Keratinocyte (primary cell): ENCODE data around the gene KIZ. TPM values are rescaled to one million over a fixed set of nuclear protein-coding genes. Genes with fewer than 3 reads are reported as not detected.

ENCODE experiments used
- DNase-seq: peaks from one replicate; pipeline ENCODE4 v3.0.0-alpha.2; 2011; ENCODE audit warnings: low read depth, missing footprints, low spot score
- FAIRE-seq: peaks from 2 replicates; lab custom pipeline; 2011; peaks lifted over from hg19 to GRCh38; lab: Jason Lieb, UNC
- H2AFZ ChIP-seq: 2 replicates; pipeline ENCODE4 v1.6.0; 2012; ENCODE audit warnings: low read length, control low read depth, inconsistent platforms; ENCODE audit not compliant: control insufficient read depth
- H3K27ac ChIP-seq: 2 replicates; pipeline ENCODE4 v1.5.1; 2011; ENCODE audit warnings: low read length; ENCODE audit not compliant: control insufficient read depth, insufficient read depth
- H3K27me3 ChIP-seq: 3 replicates; pipeline ENCODE4 v1.6.0; 2011; ENCODE audit warnings: low read length; ENCODE audit not compliant: control insufficient read depth, insufficient read depth; ENCODE audit errors: extremely low read depth
- H3K36me3 ChIP-seq, 2 experiments: 2 replicates in 1 of 2; 3 replicates in 1 of 2; pipeline ENCODE4 v1.5.1; 2011; ENCODE audit warnings: low read length in 2 of 2, mild to moderate bottlenecking in 1 of 2; ENCODE audit not compliant: control insufficient read depth in 2 of 2, insufficient read depth in 2 of 2; ENCODE audit errors: extremely low read depth in 1 of 2
- H3K4me1 ChIP-seq: 3 replicates; pipeline ENCODE4 v1.5.1; 2011; ENCODE audit warnings: low read length; ENCODE audit not compliant: control insufficient read depth, insufficient read depth; ENCODE audit errors: extremely low read depth
- H3K4me2 ChIP-seq: 3 replicates; pipeline ENCODE4 v1.6.0; 2011; ENCODE audit warnings: low read depth, low read length; ENCODE audit not compliant: control insufficient read depth, insufficient read depth; ENCODE audit errors: extremely low read depth
- H3K4me3 ChIP-seq, 3 experiments: fragments of 200-600 bp in 1 of 3; sonication (generic) in 1 of 3; 2 replicates in 2 of 3; 3 replicates in 1 of 3; pipeline ENCODE4 v1.5.1; 2011 to 2016; ENCODE audit warnings: low read length in 3 of 3, mild to moderate bottlenecking in 3 of 3, control low read depth in 2 of 3, inconsistent platforms in 1 of 3, low read depth in 1 of 3, mixed read lengths in 1 of 3, mixed run types in 1 of 3, moderate library complexity in 1 of 3; ENCODE audit not compliant: control insufficient read depth in 2 of 3, insufficient read depth in 2 of 3; ENCODE audit errors: extremely low read depth in 1 of 3
- H3K79me2 ChIP-seq: 2 replicates; pipeline ENCODE4 v1.6.0; 2012; ENCODE audit warnings: low read length; ENCODE audit not compliant: control insufficient read depth, insufficient read depth
- H3K9ac ChIP-seq: 3 replicates; pipeline ENCODE4 v1.6.0; 2011; ENCODE audit warnings: low read length; ENCODE audit not compliant: control insufficient read depth, insufficient read depth; ENCODE audit errors: extremely low read depth
- H3K9me1 ChIP-seq: 3 replicates; pipeline ENCODE4 v1.6.0; 2011; ENCODE audit warnings: low read length; ENCODE audit not compliant: control insufficient read depth, insufficient read depth; ENCODE audit errors: extremely low read depth
- H3K9me3 ChIP-seq: 2 replicates; pipeline ENCODE4 v1.5.1; 2012; ENCODE audit warnings: low read depth, low read length; ENCODE audit not compliant: control insufficient read depth
- H4K20me1 ChIP-seq: 3 replicates; pipeline ENCODE4 v1.6.0; 2011; ENCODE audit warnings: low read length; ENCODE audit not compliant: control insufficient read depth, insufficient read depth; ENCODE audit errors: extremely low read depth
- EZH2 ChIP-seq: IDR thresholded peaks from one replicate; pipeline ENCODE4 v1.6.1; 2012; ENCODE audit warnings: inconsistent platforms, mild to moderate bottlenecking, low read length, moderate library complexity
- dilution Hi-C: fragments of 300-500 bp; cut with MboI; formaldehyde crosslinking; loops from one replicate; pipeline ENCODE4 v1.7.0; 2020; ENCODE audit warnings: low sequenced_read_pairs; ENCODE audit not compliant: extremely low pct_ligation_motif_present
- polyA plus RNA-seq, 5 experiments: library from polyadenylated mRNA; depleted of rRNA in 3 of 5; stranded (reverse) in 3 of 5; stranded (forward) in 1 of 5; unstranded in 1 of 5; fragments of >200 nt; gene quantifications; 1 replicate in 1 of 5; 2 replicates in 3 of 5; 3 replicates in 1 of 5; pipeline versions ENCODE4 v1.2.1 to v1.2.3, GENCODE V29; 2011 to 2012; ENCODE audit warnings: missing spikeins in 2 of 5, low read depth in 1 of 5, low replicate concordance in 1 of 5
- TF ChIP-seq, protein P1 (sequence below), 3 experiments: IDR thresholded peaks in 1 of 3; conservative IDR thresholded peaks in 1 of 3; optimal IDR thresholded peaks in 1 of 3; 2 replicates in 2 of 3; 3 replicates in 1 of 3; pipeline versions ENCODE3 to v1.5.1; 2011; ENCODE audit warnings: low read length in 3 of 3, mild to moderate bottlenecking in 3 of 3, moderate library complexity in 2 of 3, control low read depth in 1 of 3, inconsistent platforms in 1 of 3; ENCODE audit not compliant: insufficient read depth in 2 of 3; ENCODE audit errors: extremely low read depth in 1 of 3

KIZ gene
- polyA plus RNA-seq, 1 donor (not counting 4 experiments of a cell fraction or from before 2014, with no cell fraction given) = 21.3 TPM

DNA sequence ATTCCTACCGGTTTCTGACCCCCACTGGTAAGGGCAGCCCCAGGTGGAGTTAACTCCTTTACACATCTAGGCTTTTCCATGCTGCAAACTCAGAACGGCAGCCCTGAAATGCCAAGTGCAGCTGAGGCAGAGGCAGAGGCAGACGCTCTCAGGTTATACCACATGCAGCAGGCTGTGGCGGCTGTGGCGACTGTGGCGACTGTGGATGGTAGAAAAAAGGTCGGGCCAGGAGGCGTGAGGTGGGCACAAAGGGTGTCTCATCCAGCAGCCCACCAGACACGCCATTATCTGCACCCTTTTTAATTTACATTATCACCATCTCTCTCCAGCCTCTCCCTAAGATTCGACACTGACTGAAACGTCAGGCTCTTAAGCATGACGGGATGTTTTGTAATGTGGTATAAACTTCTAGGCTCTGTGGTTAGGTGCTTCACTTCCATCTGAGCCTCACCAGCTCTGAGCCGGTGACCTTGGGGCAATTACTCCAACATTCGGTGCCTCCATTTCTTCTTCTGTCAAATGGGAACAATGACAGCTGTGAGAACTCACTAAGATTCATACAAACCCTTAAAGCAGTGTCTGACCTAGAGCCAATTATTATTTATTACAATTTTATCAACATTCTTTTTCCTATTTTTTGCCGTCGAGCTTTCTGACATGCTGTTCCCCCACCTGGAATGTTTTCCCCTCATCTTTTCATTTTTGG is 8.2 kb downstream of the KIZ start:
- dilution Hi-C loops = no loop called here
- no peak overlapping the region for H3K9ac ChIP-seq

DNA sequence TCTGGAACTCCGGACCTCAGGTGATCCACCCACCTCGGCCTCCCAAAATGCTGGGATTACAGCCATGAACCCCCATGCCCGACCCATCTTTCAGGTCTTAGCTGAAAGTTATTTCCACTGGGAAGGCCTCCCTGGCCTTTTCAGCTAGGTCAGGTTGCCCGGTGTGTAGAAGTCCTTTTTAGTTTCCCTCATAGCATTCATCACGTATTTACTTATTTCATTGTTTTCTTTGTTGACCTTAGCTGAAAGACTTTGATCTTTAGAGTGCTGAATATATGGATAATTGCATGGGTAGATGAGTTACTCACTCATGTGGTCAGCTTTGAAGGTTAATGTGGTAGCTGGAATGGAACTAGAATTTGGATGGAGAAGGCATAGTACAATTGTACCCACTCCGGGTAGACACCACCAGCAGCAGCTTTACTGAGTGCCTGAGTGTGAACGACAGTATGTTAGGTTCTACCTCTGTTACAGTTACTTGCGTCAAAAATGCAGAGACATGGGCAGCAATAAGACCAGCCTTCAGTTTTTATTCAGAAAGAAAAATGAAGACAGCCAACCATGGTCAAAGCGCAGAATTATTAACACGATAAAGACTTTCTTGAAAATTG is 9.1 kb downstream of the KIZ start:
- Histone ChIP-seq H3K79me2 (no peaks in the 10 kb centered on the region), H3K36me3 (no peaks in the 10 kb centered on the region), H2AFZ (no peak overlapping the region), H3K9me3 (no peaks in the 10 kb centered on the region), H3K27me3 (no peaks in the 10 kb centered on the region), H3K9me1 (no peaks in the 10 kb centered on the region), H3K9ac (no peak overlapping the region), H3K4me3 (no peak overlapping the region), H3K27ac (no peak overlapping the region), H3K4me1 (no peaks in the 10 kb centered on the region), H3K4me2 (no peak overlapping the region), H4K20me1 (no peaks in the 10 kb centered on the region)
- dilution Hi-C loops = no loop called here
- no peak for DNase-seq
- FAIRE-seq = no peak
- no peak for TF ChIP-seq EZH2
- TF ChIP-seq, protein P1, sequence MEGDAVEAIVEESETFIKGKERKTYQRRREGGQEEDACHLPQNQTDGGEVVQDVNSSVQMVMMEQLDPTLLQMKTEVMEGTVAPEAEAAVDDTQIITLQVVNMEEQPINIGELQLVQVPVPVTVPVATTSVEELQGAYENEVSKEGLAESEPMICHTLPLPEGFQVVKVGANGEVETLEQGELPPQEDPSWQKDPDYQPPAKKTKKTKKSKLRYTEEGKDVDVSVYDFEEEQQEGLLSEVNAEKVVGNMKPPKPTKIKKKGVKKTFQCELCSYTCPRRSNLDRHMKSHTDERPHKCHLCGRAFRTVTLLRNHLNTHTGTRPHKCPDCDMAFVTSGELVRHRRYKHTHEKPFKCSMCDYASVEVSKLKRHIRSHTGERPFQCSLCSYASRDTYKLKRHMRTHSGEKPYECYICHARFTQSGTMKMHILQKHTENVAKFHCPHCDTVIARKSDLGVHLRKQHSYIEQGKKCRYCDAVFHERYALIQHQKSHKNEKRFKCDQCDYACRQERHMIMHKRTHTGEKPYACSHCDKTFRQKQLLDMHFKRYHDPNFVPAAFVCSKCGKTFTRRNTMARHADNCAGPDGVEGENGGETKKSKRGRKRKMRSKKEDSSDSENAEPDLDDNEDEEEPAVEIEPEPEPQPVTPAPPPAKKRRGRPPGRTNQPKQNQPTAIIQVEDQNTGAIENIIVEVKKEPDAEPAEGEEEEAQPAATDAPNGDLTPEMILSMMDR (optimal IDR thresholded peaks at IDR 0.05 in 1 of 3, IDR thresholded peaks at IDR 0.05 in 1 of 3, conservative IDR thresholded peaks at IDR 0.05 in 1 of 3; ENCODE audit: extremely low read depth in 1 of 3, insufficient read depth in 2 of 3, low read length in 3 of 3) = no peak

More for the DNA sequence above, 8.2 kb downstream of the KIZ start:
- Histone ChIP-seq H3K36me3 (no peaks in the 10 kb centered on the region), H3K79me2 (no peaks in the 10 kb centered on the region), H3K4me1 (no peaks in the 10 kb centered on the region), H2AFZ (no peak overlapping the region), H3K9me1 (no peaks in the 10 kb centered on the region), H4K20me1 (no peaks in the 10 kb centered on the region), H3K27ac (no peak overlapping the region), H3K4me2 (no peak overlapping the region), H3K4me3 (no peak overlapping the region), H3K27me3 (no peaks in the 10 kb centered on the region), H3K9me3 (no peaks in the 10 kb centered on the region)
- FAIRE-seq = no peak
- DNase-seq = no peak
- TF ChIP-seq, protein P1 (optimal IDR thresholded peaks at IDR 0.05 in 1 of 3, IDR thresholded peaks at IDR 0.05 in 1 of 3, conservative IDR thresholded peaks at IDR 0.05 in 1 of 3; ENCODE audit: extremely low read depth in 1 of 3, insufficient read depth in 2 of 3, low read length in 3 of 3) = no peak
- no peak for TF ChIP-seq EZH2
